ENCODE measurements around the gene DTNB.

DNA sequence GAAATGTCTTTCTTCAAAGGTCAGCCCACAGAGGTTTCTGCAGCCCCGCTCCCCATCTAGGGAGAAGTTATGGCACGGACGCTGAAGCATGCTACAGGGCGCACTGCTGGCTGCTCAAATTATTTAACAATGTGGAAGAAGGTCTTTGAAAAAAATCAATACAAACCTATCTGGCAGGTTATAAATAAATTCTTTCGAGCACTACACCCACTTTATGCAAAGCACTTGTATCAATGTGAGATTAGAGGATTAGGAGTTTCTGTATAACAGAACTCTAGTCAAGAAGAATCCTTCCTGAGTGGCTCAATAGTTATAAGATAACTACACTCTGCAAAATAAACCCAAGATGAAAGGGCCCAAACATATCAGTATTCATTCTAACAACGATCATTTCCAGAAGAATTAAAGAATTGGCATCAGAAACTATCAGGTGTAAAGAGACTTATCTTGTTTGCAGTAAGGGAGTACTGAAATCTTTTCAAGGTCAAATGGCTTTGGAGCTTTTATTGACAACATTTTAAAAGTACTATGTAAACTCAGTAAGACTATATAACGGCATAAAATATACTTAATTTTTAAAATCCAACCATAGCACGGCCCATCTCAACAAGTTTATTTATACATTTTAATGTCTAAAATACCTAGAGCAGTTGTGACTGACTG is 228.6 kb downstream of the DTNB start:
- TF ChIP-seq, protein P1, sequence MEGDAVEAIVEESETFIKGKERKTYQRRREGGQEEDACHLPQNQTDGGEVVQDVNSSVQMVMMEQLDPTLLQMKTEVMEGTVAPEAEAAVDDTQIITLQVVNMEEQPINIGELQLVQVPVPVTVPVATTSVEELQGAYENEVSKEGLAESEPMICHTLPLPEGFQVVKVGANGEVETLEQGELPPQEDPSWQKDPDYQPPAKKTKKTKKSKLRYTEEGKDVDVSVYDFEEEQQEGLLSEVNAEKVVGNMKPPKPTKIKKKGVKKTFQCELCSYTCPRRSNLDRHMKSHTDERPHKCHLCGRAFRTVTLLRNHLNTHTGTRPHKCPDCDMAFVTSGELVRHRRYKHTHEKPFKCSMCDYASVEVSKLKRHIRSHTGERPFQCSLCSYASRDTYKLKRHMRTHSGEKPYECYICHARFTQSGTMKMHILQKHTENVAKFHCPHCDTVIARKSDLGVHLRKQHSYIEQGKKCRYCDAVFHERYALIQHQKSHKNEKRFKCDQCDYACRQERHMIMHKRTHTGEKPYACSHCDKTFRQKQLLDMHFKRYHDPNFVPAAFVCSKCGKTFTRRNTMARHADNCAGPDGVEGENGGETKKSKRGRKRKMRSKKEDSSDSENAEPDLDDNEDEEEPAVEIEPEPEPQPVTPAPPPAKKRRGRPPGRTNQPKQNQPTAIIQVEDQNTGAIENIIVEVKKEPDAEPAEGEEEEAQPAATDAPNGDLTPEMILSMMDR (IDR thresholded peaks at IDR 0.05; ENCODE audit: low read depth, low read length) = no peak
- TF ChIP-seq EZH2phosphoT487 (IDR thresholded peaks at IDR 0.05; ENCODE audit: low read depth) = no peak
